IMR-90 (cell line): ENCODE results near the gene NCOA3. TPM values are rescaled to one million over a fixed set of nuclear protein-coding genes. Genes with fewer than 3 reads are reported as not detected.

ENCODE experiments used
- ATAC-seq: fragments of 200-7000 bp; cut with Tn5 transposase; 2 replicates; pipeline ENCODE4 v1.9.1; 2020; ENCODE audit warnings: low read depth, mild to moderate bottlenecking, moderate library complexity
- BruUV-seq: library from RNA; stranded (reverse); fragments of 400-500 nt; replicated peaks from 2 replicates; lab custom pipeline; 2021; lab: Mats Ljungman, UMichigan
- CTCF ChIA-PET: fragments of 300-600 bp; formaldehyde crosslinking; extraction: SDS; loops from one replicate; lab custom pipeline; 2021; ENCODE audit warnings: antibody characterized with exemption; lab: Yijun Ruan, JAX
- POLR2A ChIA-PET: fragments of 300-600 bp; sonication (Branson Sonifier 250); formaldehyde crosslinking; loops from one replicate; lab custom pipeline; 2022; ENCODE audit warnings: antibody characterized with exemption; ENCODE audit not compliant: unreplicated experiment; lab: Charles Lee
- DNase-seq: peaks from one replicate; pipeline ENCODE4 v3.0.0; 2013
- H2AFZ ChIP-seq: replicated peaks from 2 replicates; pipeline ENCODE3; 2013; ENCODE audit warnings: low read length, mild to moderate bottlenecking; ENCODE audit not compliant: poor library complexity
- H2AK5ac ChIP-seq: 2 replicates; pipeline ENCODE4 v1.6.1; 2013; ENCODE audit warnings: low read depth, low read length, inconsistent platforms
- H2AK9ac ChIP-seq: replicated peaks from 2 replicates; pipeline ENCODE3; 2013; ENCODE audit warnings: mild to moderate bottlenecking, low read depth, low read length, moderate library complexity; ENCODE audit not compliant: poor library complexity
- H2BK120ac ChIP-seq: 2 replicates; pipeline ENCODE4 v1.6.1; 2013; ENCODE audit warnings: low read depth, low read length, inconsistent platforms
- H2BK15ac ChIP-seq: 3 replicates; pipeline ENCODE4 v1.6.1; 2013; ENCODE audit warnings: low read depth, low read length, inconsistent platforms
- H2BK20ac ChIP-seq: 2 replicates; pipeline ENCODE4 v1.6.1; 2013; ENCODE audit warnings: low read depth, mild to moderate bottlenecking, inconsistent platforms, low read length, moderate library complexity
- H2BK5ac ChIP-seq: 2 replicates; pipeline ENCODE4 v1.6.1; 2013; ENCODE audit warnings: mild to moderate bottlenecking, low read depth, low read length, inconsistent platforms; ENCODE audit not compliant: poor library complexity, severe bottlenecking
- H3K14ac ChIP-seq: replicated peaks from 2 replicates; pipeline ENCODE4 v1.6.1; 2013; ENCODE audit warnings: low read depth, low read length, inconsistent platforms
- H3K18ac ChIP-seq: 2 replicates; pipeline ENCODE4 v1.6.1; 2013; ENCODE audit warnings: low read depth, low read length, control low read depth
- H3K23ac ChIP-seq: 2 replicates; pipeline ENCODE4 v1.6.1; 2013; ENCODE audit warnings: low read depth, low read length, inconsistent platforms
- H3K27ac ChIP-seq: 2 replicates; pipeline ENCODE4 v1.5.1; 2013; ENCODE audit warnings: mild to moderate bottlenecking, control low read depth, low read length; ENCODE audit not compliant: insufficient read depth
- H3K27me3 ChIP-seq: 2 replicates; pipeline ENCODE4 v1.6.1; 2013; ENCODE audit warnings: low read length; ENCODE audit not compliant: control insufficient read depth, insufficient read depth
- H3K36me3 ChIP-seq: 2 replicates; pipeline ENCODE4 v1.6.1; 2013; ENCODE audit warnings: low read length, mixed read lengths; ENCODE audit not compliant: control insufficient read depth, insufficient read depth
- H3K4ac ChIP-seq: 2 replicates; pipeline ENCODE4 v1.6.1; 2013; ENCODE audit warnings: low read depth, low read length, inconsistent platforms
- H3K4me1 ChIP-seq: 2 replicates; pipeline ENCODE4 v1.6.1; 2013; ENCODE audit warnings: low read length, mixed read lengths; ENCODE audit not compliant: control insufficient read depth, insufficient read depth
- H3K4me2 ChIP-seq: 2 replicates; pipeline ENCODE4 v1.6.1; 2013; ENCODE audit warnings: low read depth, mild to moderate bottlenecking, control low read depth, low read length, moderate library complexity
- H3K4me3 ChIP-seq: 2 replicates; pipeline ENCODE4 v1.5.1; 2013; ENCODE audit warnings: low read depth, mild to moderate bottlenecking, control low read depth, low read length, moderate library complexity; ENCODE audit not compliant: insufficient read depth
- H3K56ac ChIP-seq: 2 replicates; pipeline ENCODE4 v1.6.1; 2013; ENCODE audit warnings: low read length, inconsistent platforms; ENCODE audit not compliant: insufficient read depth; ENCODE audit errors: extremely low read depth
- H3K79me1 ChIP-seq, 2 experiments: 2 replicates each; pipeline ENCODE4 v1.6.1; 2013; ENCODE audit warnings: low read length in 2 of 2, inconsistent platforms in 1 of 2, low read depth in 1 of 2
- H3K9ac ChIP-seq: 2 replicates; pipeline ENCODE4 v1.6.1; 2013; ENCODE audit warnings: low read depth, low read length, control low read depth
- H3K9me1 ChIP-seq: 2 replicates; pipeline ENCODE4 v1.6.1; 2013; ENCODE audit warnings: low read length, inconsistent platforms; ENCODE audit not compliant: insufficient read depth
- H3K9me3 ChIP-seq: 2 replicates; pipeline ENCODE4 v1.6.1; 2013; ENCODE audit warnings: low read length; ENCODE audit not compliant: control insufficient read depth, insufficient read depth
- H4K20me1 ChIP-seq: 2 replicates; pipeline ENCODE4 v1.6.1; 2013; ENCODE audit warnings: low read length, inconsistent platforms; ENCODE audit not compliant: insufficient read depth
- H4K5ac ChIP-seq: 2 replicates; pipeline ENCODE4 v1.6.1; 2013; ENCODE audit warnings: mild to moderate bottlenecking, low read depth, low read length, control low read depth
- H4K8ac ChIP-seq, 2 experiments: 2 replicates each; pipeline ENCODE4 v1.6.1; 2013; ENCODE audit warnings: low read depth in 2 of 2, low read length in 2 of 2, control low read depth in 1 of 2, inconsistent platforms in 1 of 2
- H4K91ac ChIP-seq: 2 replicates; pipeline ENCODE4 v1.6.1; 2013; ENCODE audit warnings: low read depth, low read length, inconsistent platforms; ENCODE audit not compliant: insufficient read depth
- BHLHE40 ChIP-seq: fragments of 150-350 bp; IDR thresholded peaks from 2 replicates; pipeline ENCODE4 v1.6.1; 2016; ENCODE audit warnings: mild to moderate bottlenecking, low read depth, low read length
- CEBPB ChIP-seq: IDR thresholded peaks from 2 replicates; pipeline ENCODE4 v1.6.1; 2012; ENCODE audit warnings: low read depth, low read length, improper control_type of control experiment
- CHD1 ChIP-seq: IDR thresholded peaks from 2 replicates; pipeline ENCODE4 v1.6.1; 2012; ENCODE audit warnings: low read depth, low read length, improper control_type of control experiment
- CTCF ChIP-seq: conservative IDR thresholded peaks from 2 replicates; pipeline ENCODE4 v1.5.1; 2012; ENCODE audit warnings: mild to moderate bottlenecking, low read depth, low read length, improper control_type of control experiment
- ELK1 ChIP-seq: fragments of 150-350 bp; IDR thresholded peaks from 2 replicates; pipeline ENCODE4 v1.6.1; 2016; ENCODE audit warnings: low read depth, mild to moderate bottlenecking, low read length, moderate library complexity, borderline replicate concordance
- FOS ChIP-seq: fragments of 150-350 bp; IDR thresholded peaks from 2 replicates; pipeline ENCODE4 v1.6.1; 2016; ENCODE audit warnings: low read depth, low read length
- MAFK ChIP-seq: IDR thresholded peaks from 2 replicates; pipeline ENCODE4 v1.6.1; 2012; ENCODE audit warnings: low read depth, low read length, improper control_type of control experiment
- MAZ ChIP-seq: IDR thresholded peaks from 2 replicates; pipeline ENCODE4 v1.6.1; 2012; ENCODE audit warnings: low read depth, mild to moderate bottlenecking, low read length, improper control_type of control experiment, moderate library complexity, borderline replicate concordance
- MXI1 ChIP-seq: IDR thresholded peaks from 2 replicates; pipeline ENCODE4 v1.6.1; 2012; ENCODE audit warnings: low read depth, mild to moderate bottlenecking, low read length, moderate library complexity, borderline replicate concordance
- NFE2L2 ChIP-seq: fragments of 150-350 bp; IDR thresholded peaks from 2 replicates; pipeline ENCODE4 v1.6.1; 2016; ENCODE audit warnings: low read depth, mild to moderate bottlenecking, low read length
- RAD21 ChIP-seq: IDR thresholded peaks from 2 replicates; pipeline ENCODE4 v1.6.1; 2012; ENCODE audit warnings: low read length, improper control_type of control experiment
- RCOR1 ChIP-seq: IDR thresholded peaks from 2 replicates; pipeline ENCODE4 v1.6.1; 2012; ENCODE audit warnings: mild to moderate bottlenecking, low read length, improper control_type of control experiment; ENCODE audit not compliant: insufficient replicate concordance
- SMC3 ChIP-seq: fragments of 150-350 bp; IDR thresholded peaks from 2 replicates; pipeline ENCODE4 v1.6.1; 2016; ENCODE audit warnings: low read depth, mild to moderate bottlenecking, antibody characterized with exemption, low read length, moderate library complexity
- WGBS, 2 experiments: methylation state at CpG; one replicate each; pipeline versions ENCODE4 v1.1.5 to v1.1.7; 2013; ENCODE audit warnings: missing lambda C conversion rate in 2 of 2; ENCODE audit not compliant: insufficient read length in 1 of 2; ENCODE audit errors: extremely low coverage in 2 of 2; 5-methylcytosine and 5-hydroxymethylcytosine counted together
- dilution Hi-C: fragments of 300-500 bp; cut with HindIII; formaldehyde crosslinking; loops from one replicate; pipeline ENCODE4 v1.14.3; 2018; ENCODE audit warnings: low sequenced_read_pairs; ENCODE audit not compliant: unreplicated experiment
- in situ Hi-C: fragments of 300-500 bp; cut with MboI; formaldehyde crosslinking; loops from 3 replicates; pipeline ENCODE4 v1.14.3; 2019; ENCODE audit warnings: low sequenced_read_pairs, inconsistent platforms, mixed read lengths
- intact Hi-C: fragments of 100-400 bp; cut with micrococcal nuclease; formaldehyde crosslinking; loops from 2 replicates; pipeline ENCODE4 v1.10.0; 2022
- polyA plus RNA-seq, 3 experiments: library from polyadenylated mRNA; depleted of rRNA; stranded (reverse); fragments of >200 nt; gene quantifications; 2 replicates each; pipeline ENCODE4 v1.2.3, GENCODE V29; 2012; ENCODE audit warnings: low replicate concordance in 1 of 3
- total RNA-seq: library from RNA; depleted of rRNA; stranded (reverse); fragments of >200 nt; gene quantifications from 2 replicates; pipeline ENCODE4 v1.2.3, GENCODE V29; 2012
- TF ChIP-seq, protein P1 (sequence below): fragments of 150-350 bp; IDR thresholded peaks from 2 replicates; pipeline ENCODE4 v1.6.1; 2017; ENCODE audit warnings: mild to moderate bottlenecking, antibody characterized with exemption, low read length, low read depth

The NCOA3 gene
- total and polyA plus RNA-seq, 2 of the 4 experiments (the other 2 are of a cell fraction) = 8.8 to 29.0 TPM

- H3K9me1 ChIP-seq = 0 out of 2 replicates have a peak, but pooled peaks cover 6% of the 10 kb centered on the region
- H2BK120ac ChIP-seq = no peak overlapping the region
- peaks cover 0 to 7% of the 10 kb centered on the region in 2 experiments; a peak in 1 of 4 replicates for H3K79me1 ChIP-seq
- intact Hi-C loops = no loop called here
- peaks cover 33% of the 10 kb centered on the region for H3K36me3 ChIP-seq
- no peak overlapping the region for H3K4ac ChIP-seq
- ChIA-PET CTCF (no interaction called here), POLR2A (no interaction called here)
- H4K20me1 ChIP-seq = no peaks in the 10 kb centered on the region; the same call in 1 of the 2 replicates
- TF ChIP-seq CHD1 (no peak), RAD21 (no peak), MAZ (no peak), BHLHE40 (no peak), SMC3 (no peak), NFE2L2 (no peak), CTCF (no peak), MXI1 (no peak), FOS (no peak), RCOR1 (no peak), ELK1 (no peak), CEBPB (no peak), MAFK (no peak)
- TF ChIP-seq, protein P1, sequence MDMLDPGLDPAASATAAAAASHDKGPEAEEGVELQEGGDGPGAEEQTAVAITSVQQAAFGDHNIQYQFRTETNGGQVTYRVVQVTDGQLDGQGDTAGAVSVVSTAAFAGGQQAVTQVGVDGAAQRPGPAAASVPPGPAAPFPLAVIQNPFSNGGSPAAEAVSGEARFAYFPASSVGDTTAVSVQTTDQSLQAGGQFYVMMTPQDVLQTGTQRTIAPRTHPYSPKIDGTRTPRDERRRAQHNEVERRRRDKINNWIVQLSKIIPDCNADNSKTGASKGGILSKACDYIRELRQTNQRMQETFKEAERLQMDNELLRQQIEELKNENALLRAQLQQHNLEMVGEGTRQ = no peak
- no peak overlapping the region for H3K23ac ChIP-seq
- no peak overlapping the region for H3K27ac ChIP-seq
- no peaks in the 10 kb centered on the region for H3K4me1 ChIP-seq
- H3K9me3 ChIP-seq = no peaks in the 10 kb centered on the region
- no TSS peak for BruUV-seq
- H3K4me2 ChIP-seq = no peak overlapping the region
- no peaks in the 10 kb centered on the region for H3K27me3 ChIP-seq
- no peak overlapping the region for H2BK15ac ChIP-seq
- no peak overlapping the region for H3K4me3 ChIP-seq
- H2BK20ac ChIP-seq = no peak overlapping the region
- H2AFZ ChIP-seq = no peak overlapping the region
- no peak overlapping the region for H3K18ac ChIP-seq
- no peak overlapping the region for H2AK5ac ChIP-seq
- no peak overlapping the region for H2BK5ac ChIP-seq
- ATAC-seq (no peak), DNase-seq (no peak)
- no peak overlapping the region for H3K14ac ChIP-seq
- H4K91ac ChIP-seq = no peak overlapping the region
- dilution Hi-C loops = no loop called here
- WGBS, 2 experiments = no CpG with 5 or more reads among the region's 4 CpGs
- in situ Hi-C loops = no loop called here
- H2AK9ac ChIP-seq = no peak overlapping the region
- H4K8ac ChIP-seq = no peak overlapping the region
- H4K5ac ChIP-seq = no peak overlapping the region
- no peak overlapping the region for H3K56ac ChIP-seq
- no peak overlapping the region for H3K9ac ChIP-seq
Observed at GRCh38 chr20:47638851-47639250, 137.2 kb downstream of the NCOA3 start.
